Measurements from ENCODE around the gene METTL25.

DNA sequence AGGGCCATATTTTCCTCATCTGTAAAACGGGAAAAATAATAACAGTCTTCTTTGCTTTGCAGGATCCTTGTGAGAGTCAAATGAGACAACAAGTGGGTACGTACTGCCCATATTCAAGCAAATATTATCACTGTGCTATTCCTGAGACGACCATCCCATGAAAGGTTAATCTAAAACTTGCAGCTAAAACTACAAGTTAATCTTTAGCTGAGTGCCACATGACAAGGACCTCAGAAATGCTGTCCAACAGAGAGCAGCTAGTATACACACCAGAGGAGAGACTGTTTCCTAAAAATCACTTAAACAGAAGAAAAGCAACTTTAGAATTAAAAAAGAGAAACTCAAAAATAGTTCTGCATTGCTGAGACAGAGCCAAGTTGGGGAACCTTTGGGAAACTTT is 165.7 kb downstream of the METTL25 start:
- no peak for TF ChIP-seq POLR2A (IDR thresholded peaks at IDR 0.05; ENCODE audit: low read depth, low read length)
- no peak for TF ChIP-seq SPI1 (IDR thresholded peaks at IDR 0.05; ENCODE audit: low read depth, low read length)
- TF ChIP-seq TAF1 (IDR thresholded peaks at IDR 0.05; ENCODE audit: low read depth, low read length) = no peak
- no peak for TF ChIP-seq POLR2AphosphoS5 (IDR thresholded peaks at IDR 0.05; ENCODE audit: low read depth, low read length)
- no peak for TF ChIP-seq PAX5 (IDR thresholded peaks at IDR 0.05; ENCODE audit: insufficient read depth, low read length, severe bottlenecking)

Measured in GM12891 (cell line).